Adrenal gland (tissue), 5 donors: Measurements from ENCODE around the gene ZNF562.

Experiments used
- POLR2A ChIP-seq, 2 donors: fragments of 450-650 bp; IDR thresholded peaks; one replicate each; pipeline ENCODE4 v1.6.1; 2017; ENCODE audit warnings: antibody characterized with exemption in 2 of 2, mild to moderate bottlenecking in 2 of 2, moderate library complexity in 1 of 2
- TF ChIP-seq, protein P1 (sequence below), 6 experiments: fragments of 450-650 bp in 4 of 6; fragments of 200-600 bp in 2 of 6; sonication (generic) in 1 of 6; IDR thresholded peaks; 1 replicate in 5 of 6; 2 replicates in 1 of 6; pipeline versions ENCODE4 v1.5.1 to v1.8.0; 2016 to 2021; ENCODE audit warnings: antibody characterized with exemption in 6 of 6, mild to moderate bottlenecking in 2 of 6, moderate library complexity in 1 of 6
- donor health status: DM: no; HTN: no; CAD: no.

DNA sequence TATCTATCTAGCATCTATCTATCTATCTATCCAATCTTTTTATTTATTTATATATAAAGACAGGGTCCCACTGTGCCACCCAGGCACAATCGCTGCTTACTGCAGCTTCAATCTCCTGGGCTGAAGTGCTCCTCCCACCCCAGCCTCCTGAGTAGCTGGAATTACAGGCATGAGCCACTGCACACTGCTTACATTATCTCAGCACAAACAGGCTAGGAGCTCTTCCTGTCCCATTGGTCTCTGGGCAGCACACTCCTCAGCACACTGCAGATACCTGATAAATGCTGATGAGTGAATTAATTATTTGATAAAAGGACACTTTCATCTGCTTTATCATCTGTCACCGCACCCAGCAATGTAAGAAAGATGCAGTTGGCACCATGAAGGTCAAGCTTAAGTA, 16.1 kb downstream of the ZNF562 start:
- TF ChIP-seq, protein P1, sequence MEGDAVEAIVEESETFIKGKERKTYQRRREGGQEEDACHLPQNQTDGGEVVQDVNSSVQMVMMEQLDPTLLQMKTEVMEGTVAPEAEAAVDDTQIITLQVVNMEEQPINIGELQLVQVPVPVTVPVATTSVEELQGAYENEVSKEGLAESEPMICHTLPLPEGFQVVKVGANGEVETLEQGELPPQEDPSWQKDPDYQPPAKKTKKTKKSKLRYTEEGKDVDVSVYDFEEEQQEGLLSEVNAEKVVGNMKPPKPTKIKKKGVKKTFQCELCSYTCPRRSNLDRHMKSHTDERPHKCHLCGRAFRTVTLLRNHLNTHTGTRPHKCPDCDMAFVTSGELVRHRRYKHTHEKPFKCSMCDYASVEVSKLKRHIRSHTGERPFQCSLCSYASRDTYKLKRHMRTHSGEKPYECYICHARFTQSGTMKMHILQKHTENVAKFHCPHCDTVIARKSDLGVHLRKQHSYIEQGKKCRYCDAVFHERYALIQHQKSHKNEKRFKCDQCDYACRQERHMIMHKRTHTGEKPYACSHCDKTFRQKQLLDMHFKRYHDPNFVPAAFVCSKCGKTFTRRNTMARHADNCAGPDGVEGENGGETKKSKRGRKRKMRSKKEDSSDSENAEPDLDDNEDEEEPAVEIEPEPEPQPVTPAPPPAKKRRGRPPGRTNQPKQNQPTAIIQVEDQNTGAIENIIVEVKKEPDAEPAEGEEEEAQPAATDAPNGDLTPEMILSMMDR (IDR thresholded peaks at IDR 0.05): no peak
- no peak for TF ChIP-seq POLR2A (IDR thresholded peaks at IDR 0.05)
